ENCODE data around the gene PKD2L2. TPM values are rescaled to one million over a fixed set of nuclear protein-coding genes. Genes with fewer than 3 reads are reported as not detected.

Gene PKD2L2
- polyA plus RNA-seq, 2 donors, result 0.02 TPM; not detected in 1

GRCh38 chr5:137887831-137888230 lies 1.4 kb upstream of the PKD2L2 start:
- H3K27ac ChIP-seq (ENCODE audit: low read depth in 2 of 2, low read length in 1 of 2), result no peak overlapping the region
- no peak overlapping the region for H3K4me3 ChIP-seq (ENCODE audit: low read depth in 1 of 2, low read length in 2 of 2)
- no peaks in the 10 kb centered on the region for H3K27me3 ChIP-seq (ENCODE audit: control insufficient read depth in 1 of 2, insufficient read depth in 2 of 2, low read length in 2 of 2)
- no peaks in the 10 kb centered on the region for H3K9me3 ChIP-seq (ENCODE audit: control insufficient read depth in 2 of 2, insufficient read depth in 1 of 2, low read depth in 1 of 2, low read length in 1 of 2)
- no peaks in the 10 kb centered on the region for H3K36me3 ChIP-seq (ENCODE audit: control insufficient read depth in 2 of 2, insufficient read depth in 2 of 2, low read length in 1 of 2)
- 79% methylated on average over 2 of the region's 2 CpGs for WGBS, 2 donors
- peaks cover 0 to 3% of the 10 kb centered on the region in 2 donors for H3K4me1 ChIP-seq (ENCODE audit: control insufficient read depth in 2 of 2, insufficient read depth in 2 of 2, low read length in 1 of 2)

- Histone ChIP-seq H3K27ac (ENCODE audit: low read depth in 2 of 2, low read length in 1 of 2) (peak overlapping the region; percentile 81 to 84), H3K36me3 (ENCODE audit: control insufficient read depth in 2 of 2, insufficient read depth in 2 of 2, low read length in 1 of 2) (no peaks in the 10 kb centered on the region)
- 38 to 40% methylated on average over 7 of the region's 7 CpGs for WGBS, 2 donors
Measured at GRCh38 chr5:137888466-137888862, 793 bp upstream of the PKD2L2 start.

GRCh38 chr5:137890845-137891244 lies 1.6 kb downstream of the PKD2L2 start:
- Histone ChIP-seq H3K36me3 (ENCODE audit: control insufficient read depth in 2 of 2, insufficient read depth in 2 of 2, low read length in 1 of 2) (no peaks in the 10 kb centered on the region), H3K4me3 (ENCODE audit: low read depth in 1 of 2, low read length in 2 of 2) (no peak overlapping the region), H3K9me3 (ENCODE audit: control insufficient read depth in 2 of 2, insufficient read depth in 1 of 2, low read depth in 1 of 2, low read length in 1 of 2) (no peaks in the 10 kb centered on the region), H3K27ac (ENCODE audit: low read depth in 2 of 2, low read length in 1 of 2) (no peak overlapping the region), H3K4me1 (ENCODE audit: control insufficient read depth in 2 of 2, insufficient read depth in 2 of 2, low read length in 1 of 2) (peaks cover 0 to 3% of the 10 kb centered on the region in 2 donors), H3K27me3 (ENCODE audit: control insufficient read depth in 1 of 2, insufficient read depth in 2 of 2, low read length in 2 of 2) (no peaks in the 10 kb centered on the region)
- 76 to 91% methylated on average over 1 of the region's 1 CpG for WGBS, 2 donors

More at GRCh38 chr5:137888466-137888862, 793 bp upstream of the PKD2L2 start:
- peak overlapping the region in 1 of 2 donors; percentile 62 for H3K4me3 ChIP-seq (ENCODE audit: low read depth in 1 of 2, low read length in 2 of 2)
- H3K4me1 ChIP-seq (ENCODE audit: control insufficient read depth in 2 of 2, insufficient read depth in 2 of 2, low read length in 1 of 2), result peaks cover 0 to 3% of the 10 kb centered on the region in 2 donors
- H3K9me3 ChIP-seq (ENCODE audit: control insufficient read depth in 2 of 2, insufficient read depth in 1 of 2, low read depth in 1 of 2, low read length in 1 of 2), result no peaks in the 10 kb centered on the region
- no peaks in the 10 kb centered on the region for H3K27me3 ChIP-seq (ENCODE audit: control insufficient read depth in 1 of 2, insufficient read depth in 2 of 2, low read length in 2 of 2)

- WGBS, 2 donors, result 88 to 94% methylated on average over 3 of the region's 3 CpGs
- peaks cover 0 to 3% of the 10 kb centered on the region in 2 donors for H3K4me1 ChIP-seq (ENCODE audit: control insufficient read depth in 2 of 2, insufficient read depth in 2 of 2, low read length in 1 of 2)
- H3K9me3 ChIP-seq (ENCODE audit: control insufficient read depth in 2 of 2, insufficient read depth in 1 of 2, low read depth in 1 of 2, low read length in 1 of 2), result no peaks in the 10 kb centered on the region
- H3K27ac ChIP-seq (ENCODE audit: low read depth in 2 of 2, low read length in 1 of 2), result no peak overlapping the region
- no peak overlapping the region for H3K4me3 ChIP-seq (ENCODE audit: low read depth in 1 of 2, low read length in 2 of 2)
- no peaks in the 10 kb centered on the region for H3K27me3 ChIP-seq (ENCODE audit: control insufficient read depth in 1 of 2, insufficient read depth in 2 of 2, low read length in 2 of 2)
- no peaks in the 10 kb centered on the region for H3K36me3 ChIP-seq (ENCODE audit: control insufficient read depth in 2 of 2, insufficient read depth in 2 of 2, low read length in 1 of 2)
Measured at GRCh38 chr5:137891849-137892248, 2.6 kb downstream of the PKD2L2 start.

GRCh38 chr5:137894586-137894985 lies 5.3 kb downstream of the PKD2L2 start:
- no peaks in the 10 kb centered on the region for H3K9me3 ChIP-seq (ENCODE audit: control insufficient read depth in 2 of 2, insufficient read depth in 1 of 2, low read depth in 1 of 2, low read length in 1 of 2)
- no peak overlapping the region for H3K4me3 ChIP-seq (ENCODE audit: low read depth in 1 of 2, low read length in 2 of 2)
- H3K4me1 ChIP-seq (ENCODE audit: control insufficient read depth in 2 of 2, insufficient read depth in 2 of 2, low read length in 1 of 2), result peaks cover 0 to under 1% of the 10 kb centered on the region in 2 donors
- no peaks in the 10 kb centered on the region for H3K27me3 ChIP-seq (ENCODE audit: control insufficient read depth in 1 of 2, insufficient read depth in 2 of 2, low read length in 2 of 2)
- H3K36me3 ChIP-seq (ENCODE audit: control insufficient read depth in 2 of 2, insufficient read depth in 2 of 2, low read length in 1 of 2), result no peaks in the 10 kb centered on the region
- H3K27ac ChIP-seq (ENCODE audit: low read depth in 2 of 2, low read length in 1 of 2), result no peak overlapping the region

GRCh38 chr5:137896560-137896959 lies 7.3 kb downstream of the PKD2L2 start:
- Histone ChIP-seq H3K4me1 (ENCODE audit: control insufficient read depth in 2 of 2, insufficient read depth in 2 of 2, low read length in 1 of 2) (no peaks in the 10 kb centered on the region), H3K9me3 (ENCODE audit: control insufficient read depth in 2 of 2, insufficient read depth in 1 of 2, low read depth in 1 of 2, low read length in 1 of 2) (no peaks in the 10 kb centered on the region), H3K36me3 (ENCODE audit: control insufficient read depth in 2 of 2, insufficient read depth in 2 of 2, low read length in 1 of 2) (no peaks in the 10 kb centered on the region), H3K27ac (ENCODE audit: low read depth in 2 of 2, low read length in 1 of 2) (no peak overlapping the region), H3K4me3 (ENCODE audit: low read depth in 1 of 2, low read length in 2 of 2) (no peak overlapping the region), H3K27me3 (ENCODE audit: control insufficient read depth in 1 of 2, insufficient read depth in 2 of 2, low read length in 2 of 2) (no peaks in the 10 kb centered on the region)
- WGBS, 2 donors, result 83 to 84% methylated on average over 3 of the region's 3 CpGs

GRCh38 chr5:137899493-137899892 lies 10.2 kb downstream of the PKD2L2 start:
- H3K4me1 ChIP-seq (ENCODE audit: control insufficient read depth in 2 of 2, insufficient read depth in 2 of 2, low read length in 1 of 2), result no peaks in the 10 kb centered on the region
- no peaks in the 10 kb centered on the region for H3K27me3 ChIP-seq (ENCODE audit: control insufficient read depth in 1 of 2, insufficient read depth in 2 of 2, low read length in 2 of 2)
- H3K36me3 ChIP-seq (ENCODE audit: control insufficient read depth in 2 of 2, insufficient read depth in 2 of 2, low read length in 1 of 2), result no peaks in the 10 kb centered on the region
- H3K9me3 ChIP-seq (ENCODE audit: control insufficient read depth in 2 of 2, insufficient read depth in 1 of 2, low read depth in 1 of 2, low read length in 1 of 2), result no peaks in the 10 kb centered on the region
- WGBS, 2 donors, result 85 to 89% methylated on average over 3 of the region's 3 CpGs
- H3K4me3 ChIP-seq (ENCODE audit: low read depth in 1 of 2, low read length in 2 of 2), result no peak overlapping the region
- no peak overlapping the region for H3K27ac ChIP-seq (ENCODE audit: low read depth in 2 of 2, low read length in 1 of 2)

GRCh38 chr5:137901011-137901817 lies 12.0 kb downstream of the PKD2L2 start:
- Histone ChIP-seq H3K9me3 (ENCODE audit: control insufficient read depth in 2 of 2, insufficient read depth in 1 of 2, low read depth in 1 of 2, low read length in 1 of 2) (no peaks in the 10 kb centered on the region), H3K36me3 (ENCODE audit: control insufficient read depth in 2 of 2, insufficient read depth in 2 of 2, low read length in 1 of 2) (no peaks in the 10 kb centered on the region), H3K4me3 (ENCODE audit: low read depth in 1 of 2, low read length in 2 of 2) (no peak overlapping the region), H3K27ac (ENCODE audit: low read depth in 2 of 2, low read length in 1 of 2) (no peak overlapping the region), H3K27me3 (ENCODE audit: control insufficient read depth in 1 of 2, insufficient read depth in 2 of 2, low read length in 2 of 2) (no peaks in the 10 kb centered on the region), H3K4me1 (ENCODE audit: control insufficient read depth in 2 of 2, insufficient read depth in 2 of 2, low read length in 1 of 2) (no peaks in the 10 kb centered on the region)
- WGBS, 2 donors, result 53 to 70% methylated on average over 5 of the region's 5 CpGs

- Histone ChIP-seq H3K36me3 (ENCODE audit: control insufficient read depth in 2 of 2, insufficient read depth in 2 of 2, low read length in 1 of 2) (no peaks in the 10 kb centered on the region), H3K27ac (ENCODE audit: low read depth in 2 of 2, low read length in 1 of 2) (no peak overlapping the region), H3K4me3 (ENCODE audit: low read depth in 1 of 2, low read length in 2 of 2) (no peak overlapping the region), H3K4me1 (ENCODE audit: control insufficient read depth in 2 of 2, insufficient read depth in 2 of 2, low read length in 1 of 2) (no peaks in the 10 kb centered on the region), H3K9me3 (ENCODE audit: control insufficient read depth in 2 of 2, insufficient read depth in 1 of 2, low read depth in 1 of 2, low read length in 1 of 2) (no peaks in the 10 kb centered on the region), H3K27me3 (ENCODE audit: control insufficient read depth in 1 of 2, insufficient read depth in 2 of 2, low read length in 2 of 2) (no peaks in the 10 kb centered on the region)
- 94 to 96% methylated on average over 1 of the region's 1 CpG for WGBS, 2 donors
Measured at GRCh38 chr5:137902408-137903133, 13.3 kb downstream of the PKD2L2 start.
